NT2/D1 (cell line): ENCODE data around the gene GSG1L2.

ENCODE experiments used
- SUZ12 ChIP-seq: IDR thresholded peaks from 2 replicates; pipeline ENCODE4 v1.6.1; 2011; ENCODE audit not compliant: insufficient read length, insufficient read depth; ENCODE audit errors: extremely low read depth
- YY1 ChIP-seq: IDR thresholded peaks from 2 replicates; pipeline ENCODE4 v1.6.1; 2011; ENCODE audit not compliant: insufficient read length, insufficient read depth
- ZNF274 ChIP-seq: IDR thresholded peaks from 2 replicates; pipeline ENCODE4 v1.6.1; 2011; ENCODE audit warnings: mild to moderate bottlenecking, low read depth, low read length

- TF ChIP-seq ZNF274 (no peak), SUZ12 (no peak), YY1 (no peak)
Observed at GRCh38 chr17:9859781-9860180, 37.9 kb upstream of the GSG1L2 start.
